Measurements from ENCODE around the gene KRT15.

Gene KRT15

GRCh38 chr17:41484920-41485904 lies 33.5 kb downstream of the KRT15 start:
- TF ChIP-seq Cebpa-rat (IDR thresholded peaks at IDR 0.05) = no peak
- Histone ChIP-seq H4K20me1 (no peaks in the 10 kb centered on the region), H3K36me3 (no peaks in the 10 kb centered on the region), H3K9ac (no peak overlapping the region), H3K27me3 (no peaks in the 10 kb centered on the region), H3K4me1 (peaks cover 4% of the 10 kb centered on the region), H3K4me3 (no peak overlapping the region), H3K27ac (no peak overlapping the region), H3K4me2 (no peak overlapping the region), H3K9me3 (no peaks in the 10 kb centered on the region)

- H3K27ac ChIP-seq = no peak overlapping the region
- TF ChIP-seq Cebpa-rat (IDR thresholded peaks at IDR 0.05) = no peak
- H3K27me3 ChIP-seq = no peaks in the 10 kb centered on the region
- no peaks in the 10 kb centered on the region for H3K9me3 ChIP-seq
- H3K4me3 ChIP-seq = no peak overlapping the region
- no peaks in the 10 kb centered on the region for H3K36me3 ChIP-seq
- H4K20me1 ChIP-seq = no peaks in the 10 kb centered on the region
- H3K4me1 ChIP-seq = peaks cover 7% of the 10 kb centered on the region; the same call in 1 of the 2 replicates
- H3K9ac ChIP-seq = no peak overlapping the region
- no peak overlapping the region for H3K4me2 ChIP-seq
These were observed 34.5 kb downstream of the KRT15 start for GRCh38 chr17:41483991-41484826.

- no peak overlapping the region for H3K4me2 ChIP-seq
- TF ChIP-seq Cebpa-rat (IDR thresholded peaks at IDR 0.05) = no peak
- no peak overlapping the region for H3K4me3 ChIP-seq
- H3K36me3 ChIP-seq = no peaks in the 10 kb centered on the region
- no peaks in the 10 kb centered on the region for H3K9me3 ChIP-seq
- no peaks in the 10 kb centered on the region for H4K20me1 ChIP-seq
- no peaks in the 10 kb centered on the region for H3K27me3 ChIP-seq
- no peak overlapping the region for H3K9ac ChIP-seq
- peaks cover 7% of the 10 kb centered on the region; the same call in 1 of the 2 replicates for H3K4me1 ChIP-seq
- H3K27ac ChIP-seq = no peak overlapping the region
These were observed 35.2 kb downstream of the KRT15 start for GRCh38 chr17:41483531-41483930.

- Histone ChIP-seq H3K4me2 (no peak within 1 kb of the TSS), H3K27ac (no peak within 1 kb of the TSS), H3K4me1 (peaks cover 7% of the 10 kb centered on the region; the same call in 1 of the 2 replicates), H3K4me3 (no peak within 1 kb of the TSS), H3K9me3 (no peaks in the 10 kb centered on the region), H3K36me3 (no peaks in the 10 kb centered on the region), H4K20me1 (no peaks in the 10 kb centered on the region), H3K9ac (no peak within 1 kb of the TSS), H3K27me3 (no peaks in the 10 kb centered on the region)
- no peak for TF ChIP-seq Cebpa-rat (IDR thresholded peaks at IDR 0.05)
These were observed 37.7 kb downstream of the KRT15 start, which contains the start of gene KRT35 for GRCh38 chr17:41481036-41481435. KRT35 (minus strand) TSS chr17:41481151; CDS start chr17:41481097, 54 bp downstream.

- TF ChIP-seq Cebpa-rat (IDR thresholded peaks at IDR 0.05) = no peak
- Histone ChIP-seq H3K4me1 (peaks cover 7% of the 10 kb centered on the region; the same call in 1 of the 2 replicates), H3K9ac (no peak overlapping the region), H3K4me2 (no peak overlapping the region), H3K36me3 (no peaks in the 10 kb centered on the region), H3K27me3 (no peaks in the 10 kb centered on the region), H3K27ac (no peak overlapping the region), H4K20me1 (no peaks in the 10 kb centered on the region), H3K4me3 (no peak overlapping the region), H3K9me3 (no peaks in the 10 kb centered on the region)
These were observed 38.1 kb downstream of the KRT15 start for GRCh38 chr17:41480581-41480980.

GRCh38 chr17:41480136-41480535 lies 38.6 kb downstream of the KRT15 start:
- Histone ChIP-seq H3K27ac (no peak overlapping the region), H3K4me2 (no peak overlapping the region), H3K27me3 (no peaks in the 10 kb centered on the region), H3K36me3 (no peaks in the 10 kb centered on the region), H3K9me3 (no peaks in the 10 kb centered on the region), H4K20me1 (no peaks in the 10 kb centered on the region), H3K9ac (no peak overlapping the region), H3K4me3 (no peak overlapping the region), H3K4me1 (peaks cover 7% of the 10 kb centered on the region; the same call in 1 of the 2 replicates)
- TF ChIP-seq Cebpa-rat (IDR thresholded peaks at IDR 0.05) = no peak

- no peak for TF ChIP-seq Cebpa-rat (IDR thresholded peaks at IDR 0.05)
- peaks cover 7% of the 10 kb centered on the region; the same call in 1 of the 2 replicates for H3K4me1 ChIP-seq
- no peaks in the 10 kb centered on the region for H3K9me3 ChIP-seq
- H3K27me3 ChIP-seq = no peaks in the 10 kb centered on the region
- no peak overlapping the region for H3K4me3 ChIP-seq
- no peak overlapping the region for H3K27ac ChIP-seq
- no peaks in the 10 kb centered on the region for H4K20me1 ChIP-seq
- H3K36me3 ChIP-seq = no peaks in the 10 kb centered on the region
- no peak overlapping the region for H3K9ac ChIP-seq
- H3K4me2 ChIP-seq = no peak overlapping the region
These were observed 40.5 kb downstream of the KRT15 start for GRCh38 chr17:41478237-41478636.

- H3K36me3 ChIP-seq = no peaks in the 10 kb centered on the region
- no peak for TF ChIP-seq Cebpa-rat (IDR thresholded peaks at IDR 0.05)
- no peak overlapping the region for H3K4me2 ChIP-seq
- no peak overlapping the region for H3K4me3 ChIP-seq
- no peak overlapping the region for H3K9ac ChIP-seq
- no peak overlapping the region for H3K27ac ChIP-seq
- peaks cover 7% of the 10 kb centered on the region; the same call in 1 of the 2 replicates for H3K4me1 ChIP-seq
- H3K9me3 ChIP-seq = peaks cover 4% of the 10 kb centered on the region; the same call in 1 of the 2 replicates
- no peaks in the 10 kb centered on the region for H4K20me1 ChIP-seq
- H3K27me3 ChIP-seq = no peaks in the 10 kb centered on the region
These were observed 41.5 kb downstream of the KRT15 start for GRCh38 chr17:41476866-41477815.

- no peak overlapping the region for H3K9ac ChIP-seq
- H3K36me3 ChIP-seq = no peaks in the 10 kb centered on the region
- peaks cover 18% of the 10 kb centered on the region for H3K9me3 ChIP-seq
- no peak overlapping the region for H3K4me3 ChIP-seq
- TF ChIP-seq Cebpa-rat (IDR thresholded peaks at IDR 0.05) = no peak
- H3K27me3 ChIP-seq = no peaks in the 10 kb centered on the region
- no peaks in the 10 kb centered on the region for H4K20me1 ChIP-seq
- peaks cover 7% of the 10 kb centered on the region; the same call in 1 of the 2 replicates for H3K4me1 ChIP-seq
- H3K27ac ChIP-seq = no peak overlapping the region
- no peak overlapping the region for H3K4me2 ChIP-seq
These were observed 43.3 kb downstream of the KRT15 start for GRCh38 chr17:41475421-41475820.
